ENCODE measurements around the gene USP17L19.
"Not testable (repeated sequence)": the region's sequence is repeated elsewhere in the genome, so short reads cannot be mapped to it uniquely, and the experiment has no call there.

DNA sequence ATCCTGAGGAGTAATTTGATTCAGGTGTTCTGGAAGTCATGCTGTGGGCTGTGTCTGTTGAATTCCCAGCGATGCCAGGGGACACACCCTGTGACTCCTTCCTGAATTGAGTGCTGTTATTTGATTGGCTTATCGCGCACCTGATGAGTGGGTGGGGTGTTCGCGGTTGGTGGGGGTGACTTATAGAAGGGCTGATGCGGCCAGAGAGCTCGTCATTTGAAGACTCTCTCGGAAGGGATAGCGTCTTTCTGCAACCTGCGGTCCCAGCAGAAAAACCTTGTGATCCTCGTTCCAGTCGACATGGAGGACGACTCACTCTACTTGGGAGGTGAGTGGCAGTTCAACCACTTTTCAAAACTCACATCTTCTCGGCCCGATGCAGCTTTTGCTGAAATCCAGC lies 14.1 kb downstream of the USP17L19 start, which contains the start of gene USP17L22:
- TF ChIP-seq, protein P1, sequence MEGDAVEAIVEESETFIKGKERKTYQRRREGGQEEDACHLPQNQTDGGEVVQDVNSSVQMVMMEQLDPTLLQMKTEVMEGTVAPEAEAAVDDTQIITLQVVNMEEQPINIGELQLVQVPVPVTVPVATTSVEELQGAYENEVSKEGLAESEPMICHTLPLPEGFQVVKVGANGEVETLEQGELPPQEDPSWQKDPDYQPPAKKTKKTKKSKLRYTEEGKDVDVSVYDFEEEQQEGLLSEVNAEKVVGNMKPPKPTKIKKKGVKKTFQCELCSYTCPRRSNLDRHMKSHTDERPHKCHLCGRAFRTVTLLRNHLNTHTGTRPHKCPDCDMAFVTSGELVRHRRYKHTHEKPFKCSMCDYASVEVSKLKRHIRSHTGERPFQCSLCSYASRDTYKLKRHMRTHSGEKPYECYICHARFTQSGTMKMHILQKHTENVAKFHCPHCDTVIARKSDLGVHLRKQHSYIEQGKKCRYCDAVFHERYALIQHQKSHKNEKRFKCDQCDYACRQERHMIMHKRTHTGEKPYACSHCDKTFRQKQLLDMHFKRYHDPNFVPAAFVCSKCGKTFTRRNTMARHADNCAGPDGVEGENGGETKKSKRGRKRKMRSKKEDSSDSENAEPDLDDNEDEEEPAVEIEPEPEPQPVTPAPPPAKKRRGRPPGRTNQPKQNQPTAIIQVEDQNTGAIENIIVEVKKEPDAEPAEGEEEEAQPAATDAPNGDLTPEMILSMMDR (IDR thresholded peaks at IDR 0.05; ENCODE audit: borderline replicate concordance, extremely low read depth, low read length, poor library complexity, severe bottlenecking), result not testable (repeated sequence)
- not testable (repeated sequence) for TF ChIP-seq EZH2 (IDR thresholded peaks at IDR 0.05; ENCODE audit: borderline replicate concordance, low read depth, low read length, severe bottlenecking)

Measured in DND-41 (cell line).